A673 (cell line): ENCODE data around the gene C5orf15.

ENCODE experiments used
- CTCF ChIP-seq: fragments of 300-800, 200-600 bp; sonication (generic); conservative IDR thresholded peaks from 2 replicates; pipeline ENCODE4 v1.5.1; 2017; ENCODE audit warnings: low read depth, mild to moderate bottlenecking, antibody characterized with exemption, low read length, moderate library complexity, mixed read lengths
- EZH2 ChIP-seq: fragments of 200-600 bp; sonication (generic); IDR thresholded peaks from 2 replicates; pipeline ENCODE4 v1.6.1; 2017; ENCODE audit warnings: borderline replicate concordance, low read depth, mild to moderate bottlenecking, mixed read lengths, antibody characterized with exemption, low read length; ENCODE audit not compliant: poor library complexity, severe bottlenecking

- no peak for TF ChIP-seq CTCF
- TF ChIP-seq EZH2, result no peak
Measured at GRCh38 chr5:133935667-133935940, 32.8 kb downstream of the C5orf15 start.
